GM19468 (cell line): ENCODE results near the gene PACSIN2.
"Not testable (repeated sequence)": the region's sequence is repeated elsewhere in the genome, so short reads cannot be mapped to it uniquely, and the experiment has no call there.

ENCODE experiments used
- ATAC-seq: cut with Tn5 transposase; IDR thresholded peaks from one replicate; pipeline ENCODE4 v1.9.1; 2021; ENCODE audit warnings: mild to moderate bottlenecking, moderate library complexity, moderate number of reproducible peaks; ENCODE audit not compliant: unreplicated experiment; ENCODE audit errors: extremely low read depth

Gene PACSIN2

DNA sequence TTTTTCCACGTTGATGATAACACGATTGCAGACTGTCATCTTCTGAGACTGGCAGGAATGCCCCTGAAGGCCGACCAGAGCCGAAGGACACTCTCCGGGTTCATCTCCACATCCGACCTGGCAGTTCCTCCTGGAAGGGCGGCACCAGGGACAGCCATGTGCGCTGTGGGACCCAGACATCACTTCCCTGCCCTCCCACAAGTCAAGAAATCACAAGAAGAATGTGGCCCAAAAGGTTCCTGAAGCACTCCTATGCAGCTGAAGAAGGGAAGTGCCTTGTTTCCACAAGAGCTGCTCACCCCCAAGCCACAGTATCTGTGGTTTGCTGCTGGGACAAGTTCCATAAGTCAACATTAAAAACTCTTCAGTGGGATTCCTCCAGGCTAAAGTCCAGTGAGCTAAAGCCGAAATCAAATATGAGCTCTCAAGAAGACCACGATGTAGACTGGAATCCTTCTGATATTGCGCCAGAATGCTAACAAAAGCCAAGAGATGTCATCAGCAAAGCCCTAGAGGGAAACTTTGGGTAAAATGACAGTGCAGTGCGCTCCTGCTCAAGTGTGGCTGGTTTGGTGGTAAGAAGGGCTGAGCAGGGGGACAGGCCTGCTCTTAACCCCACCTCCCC lies 21.2 kb downstream of the PACSIN2 start:
- no peak for ATAC-seq

DNA sequence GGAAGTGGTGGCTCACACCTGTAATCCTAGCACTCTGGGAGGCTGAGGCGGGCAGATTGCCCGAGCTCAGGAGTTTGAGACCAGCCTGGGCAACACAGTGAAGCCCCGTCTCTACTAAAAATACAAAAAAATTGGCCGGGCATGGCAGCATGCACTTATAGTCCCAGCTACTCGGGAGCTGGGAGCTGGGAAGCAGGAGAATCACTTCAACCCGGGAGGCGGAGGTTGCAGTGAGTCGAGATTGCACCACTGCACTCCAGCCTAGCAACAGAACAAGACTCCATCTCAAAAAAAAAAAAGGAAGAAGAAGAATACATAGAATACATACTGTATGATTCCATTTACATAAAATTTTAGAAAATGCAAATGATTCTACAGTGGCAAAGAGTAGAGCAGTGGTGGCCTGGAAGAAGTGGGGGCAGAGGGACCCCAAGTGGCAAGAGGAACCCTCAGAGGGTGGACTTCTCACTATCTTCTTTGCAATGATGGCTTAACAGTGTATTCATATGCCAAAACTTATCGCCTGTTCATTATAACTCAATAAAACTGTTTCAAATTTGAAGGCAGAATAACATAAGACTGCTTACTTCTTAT lies 22.0 kb downstream of the PACSIN2 start:
- ATAC-seq = no peak

DNA sequence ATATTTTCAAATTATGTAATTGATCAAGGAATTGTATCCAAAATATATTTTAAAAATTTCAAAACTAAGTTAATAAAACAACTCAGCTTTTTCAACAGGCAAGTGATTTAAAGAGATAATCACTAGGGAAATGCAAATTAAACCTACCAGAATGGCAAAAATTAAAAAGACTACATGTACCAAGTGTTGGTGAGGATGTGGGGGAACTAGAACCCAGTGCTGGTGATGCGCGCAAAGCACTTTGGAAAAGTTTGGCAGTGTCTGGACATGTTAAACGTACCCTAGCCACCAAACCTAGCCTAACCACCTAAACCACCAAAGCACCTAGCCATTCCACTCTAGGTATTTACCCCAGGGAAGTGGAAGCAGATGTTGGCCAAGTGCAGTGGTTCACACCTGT lies 22.9 kb downstream of the PACSIN2 start:
- ATAC-seq = no peak

DNA sequence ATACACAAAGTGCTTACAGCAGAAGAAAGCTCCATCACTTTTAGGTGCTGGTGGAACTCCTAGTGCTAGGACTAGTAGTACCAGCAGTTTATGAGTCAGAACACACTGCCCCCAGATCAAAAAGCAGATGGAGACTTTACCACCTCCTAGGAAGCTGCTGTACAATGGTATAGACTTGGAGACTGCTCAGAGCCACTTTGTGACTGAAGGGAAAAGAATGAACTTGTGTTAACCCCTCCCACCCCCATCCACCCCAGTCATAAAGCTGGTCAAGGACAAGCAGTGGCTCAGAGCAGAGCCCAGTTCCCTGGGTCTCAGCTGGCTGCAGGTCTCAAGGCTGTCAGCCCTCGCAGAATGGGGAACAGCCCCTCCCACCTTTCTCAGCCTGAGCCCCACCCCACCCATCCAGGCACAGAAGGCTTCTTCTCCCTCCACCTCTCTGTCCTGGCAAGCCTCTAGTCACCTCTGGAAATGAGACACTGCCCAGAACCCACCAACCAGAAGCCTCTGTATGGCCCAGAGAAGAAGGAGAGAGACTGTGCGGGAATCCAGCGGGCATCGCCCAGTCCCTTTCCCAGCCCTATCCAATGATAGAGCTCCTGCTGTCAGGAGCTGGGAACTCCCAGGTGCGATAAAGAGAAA lies 23.8 kb downstream of the PACSIN2 start:
- ATAC-seq = no peak

DNA sequence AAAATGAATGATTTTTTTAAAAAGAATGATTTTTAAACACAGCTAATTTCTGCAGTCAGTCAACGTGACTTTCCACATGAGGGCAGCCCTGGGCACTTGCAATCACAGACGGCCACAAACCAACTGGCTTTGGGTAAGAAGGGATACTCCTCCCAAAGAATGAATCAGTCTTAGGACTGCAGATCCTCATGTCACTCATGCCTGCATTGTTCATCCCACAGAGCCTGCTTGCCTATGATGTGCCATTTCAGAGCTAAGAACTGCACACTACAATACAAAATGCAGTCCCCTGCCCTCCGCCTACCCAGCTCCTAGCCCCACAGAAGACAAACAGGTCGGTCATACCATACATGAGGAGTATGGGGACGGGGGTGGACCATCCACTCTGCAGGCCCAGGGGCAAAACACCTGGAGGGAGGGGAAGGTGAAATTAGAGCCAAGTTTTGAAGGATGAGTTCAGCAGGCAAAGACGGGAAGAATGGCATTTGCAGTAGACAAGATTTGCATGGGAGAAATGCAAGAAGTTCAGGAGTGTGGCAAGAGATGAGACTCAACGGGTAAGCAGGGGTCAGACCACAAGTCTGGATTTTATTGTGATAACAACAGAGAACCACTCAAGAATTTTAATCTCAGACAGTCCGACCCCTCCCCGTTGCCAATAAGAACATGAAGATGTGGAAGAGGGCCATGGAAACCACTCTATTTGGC lies 24.7 kb downstream of the PACSIN2 start:
- ATAC-seq = no peak

DNA sequence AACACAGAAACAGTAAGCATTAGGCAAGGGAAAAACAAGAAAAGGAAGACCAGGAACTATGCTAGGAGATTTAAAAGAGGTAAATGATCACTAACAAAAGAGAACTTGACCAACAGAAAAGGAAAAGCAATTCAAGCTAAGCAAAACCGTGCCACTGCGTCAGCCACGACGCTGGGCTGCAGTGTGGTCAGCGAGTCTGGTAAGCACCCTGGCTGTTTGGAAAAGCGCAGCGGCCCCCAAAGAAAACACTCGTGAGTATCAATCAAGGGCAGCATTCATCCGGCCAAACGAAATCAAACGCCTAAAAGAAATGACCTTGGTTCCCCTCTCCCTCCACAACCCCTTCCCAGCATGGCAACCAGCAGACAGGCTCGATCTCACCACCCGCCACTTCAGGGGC lies 28.8 kb downstream of the PACSIN2 start:
- ATAC-seq = no peak

DNA sequence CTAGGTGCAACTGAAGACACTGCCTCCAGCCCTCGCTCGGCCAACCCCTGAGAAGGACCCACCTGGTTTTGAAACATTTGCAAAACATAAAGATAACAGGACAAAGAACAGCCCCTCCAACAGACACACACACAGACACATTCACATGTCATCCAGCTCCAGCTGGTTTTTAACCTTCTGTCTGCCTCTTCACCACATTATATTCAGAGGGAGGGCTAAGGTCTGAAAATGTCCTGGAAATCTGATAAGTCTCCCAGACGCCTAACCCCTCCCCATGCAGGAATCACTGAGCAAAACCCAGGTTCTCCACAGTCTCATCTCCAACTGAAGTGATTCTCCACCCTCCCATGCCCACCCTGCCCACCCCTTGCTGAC lies 29.4 kb downstream of the PACSIN2 start:
- ATAC-seq = no peak

DNA sequence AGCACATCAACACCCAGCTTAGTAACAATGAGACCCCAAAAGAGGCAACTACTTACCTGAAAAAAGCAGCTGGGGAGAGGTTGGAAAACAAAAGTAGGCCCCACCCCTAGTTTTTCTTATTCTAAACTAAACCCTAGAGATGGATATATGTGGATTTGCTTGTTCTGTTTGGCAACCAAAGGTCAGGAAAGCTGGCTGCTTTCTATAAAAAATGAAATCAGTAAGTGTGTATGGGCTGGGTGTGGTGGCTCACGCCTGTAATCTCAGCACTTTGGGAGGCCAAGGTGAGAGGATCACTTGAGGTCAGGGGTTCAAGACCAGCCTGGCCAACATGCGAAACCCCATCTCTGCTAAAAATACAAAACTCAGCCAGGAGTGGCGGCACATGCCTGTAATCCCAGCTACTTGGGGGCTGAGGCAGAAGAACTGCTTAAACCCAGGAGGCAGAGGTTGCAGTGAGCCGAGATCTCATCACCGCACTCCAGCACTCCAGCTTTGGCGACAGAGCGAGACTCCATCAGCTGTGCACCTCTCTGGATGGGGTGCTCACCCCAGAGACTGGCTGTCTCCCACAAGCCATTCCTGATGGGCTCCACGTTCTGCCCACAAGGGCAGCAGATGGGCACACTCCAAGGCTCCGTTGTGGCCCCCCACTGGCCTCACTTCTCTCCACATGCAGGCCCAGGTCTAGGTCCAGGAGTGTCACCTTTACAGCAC lies 30.0 kb downstream of the PACSIN2 start:
- no peak for ATAC-seq

DNA sequence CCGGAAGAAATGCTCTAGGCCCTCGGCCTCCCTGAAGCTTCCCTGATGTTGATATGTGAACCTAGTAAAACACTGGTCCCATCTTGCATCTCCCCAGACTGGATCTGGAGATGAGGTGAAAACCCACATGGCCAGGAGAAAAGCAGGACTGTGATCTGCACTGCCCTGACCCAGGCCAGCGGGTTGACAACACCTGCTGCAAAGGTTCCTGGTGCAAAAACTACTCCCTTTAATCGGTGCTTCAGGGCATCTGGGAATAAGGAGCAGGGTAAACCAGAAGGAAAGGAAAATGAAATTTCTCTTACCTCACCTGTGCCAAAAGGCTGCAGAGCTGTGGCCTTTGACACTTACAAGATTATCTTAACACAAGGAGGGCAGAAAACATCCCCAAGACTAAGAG lies 30.6 kb downstream of the PACSIN2 start:
- ATAC-seq = no peak

DNA sequence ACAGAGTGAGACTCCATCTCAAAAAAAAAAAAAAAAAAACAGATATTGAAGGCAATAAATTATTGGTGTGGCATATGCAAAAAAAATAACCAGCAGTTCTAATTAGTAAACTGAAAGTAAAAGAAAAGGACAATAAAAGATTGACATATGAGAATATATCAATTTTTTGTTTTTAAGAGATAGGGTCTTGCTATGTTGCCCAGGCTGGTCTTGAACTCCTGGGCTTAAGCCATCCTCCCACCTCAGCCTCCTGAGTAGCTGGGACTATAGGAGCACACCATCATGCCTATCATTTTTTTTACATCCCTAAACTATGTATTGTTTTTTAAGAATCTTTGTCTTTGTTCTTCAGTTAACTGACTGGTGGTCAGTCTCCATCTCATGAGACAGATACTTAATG lies 31.5 kb downstream of the PACSIN2 start:
- no peak for ATAC-seq

DNA sequence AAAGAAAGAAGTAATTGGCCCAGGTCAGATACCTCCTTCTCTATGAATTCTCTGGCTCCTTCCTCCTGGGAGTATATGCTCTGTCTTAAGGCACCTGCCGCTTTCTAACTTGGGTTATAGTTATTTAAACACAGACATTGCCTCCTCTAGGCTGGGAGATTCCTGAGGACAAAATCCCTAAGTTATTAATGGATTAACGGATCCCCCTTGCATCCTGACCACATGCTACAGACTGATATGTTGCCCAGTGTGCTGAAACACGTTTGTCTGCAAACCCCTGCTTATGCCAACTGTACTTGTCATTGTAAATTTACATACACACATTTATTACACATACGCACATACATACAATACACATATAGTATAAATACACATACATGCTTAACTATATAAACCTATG lies 35.3 kb downstream of the PACSIN2 start:
- ATAC-seq = no peak

DNA sequence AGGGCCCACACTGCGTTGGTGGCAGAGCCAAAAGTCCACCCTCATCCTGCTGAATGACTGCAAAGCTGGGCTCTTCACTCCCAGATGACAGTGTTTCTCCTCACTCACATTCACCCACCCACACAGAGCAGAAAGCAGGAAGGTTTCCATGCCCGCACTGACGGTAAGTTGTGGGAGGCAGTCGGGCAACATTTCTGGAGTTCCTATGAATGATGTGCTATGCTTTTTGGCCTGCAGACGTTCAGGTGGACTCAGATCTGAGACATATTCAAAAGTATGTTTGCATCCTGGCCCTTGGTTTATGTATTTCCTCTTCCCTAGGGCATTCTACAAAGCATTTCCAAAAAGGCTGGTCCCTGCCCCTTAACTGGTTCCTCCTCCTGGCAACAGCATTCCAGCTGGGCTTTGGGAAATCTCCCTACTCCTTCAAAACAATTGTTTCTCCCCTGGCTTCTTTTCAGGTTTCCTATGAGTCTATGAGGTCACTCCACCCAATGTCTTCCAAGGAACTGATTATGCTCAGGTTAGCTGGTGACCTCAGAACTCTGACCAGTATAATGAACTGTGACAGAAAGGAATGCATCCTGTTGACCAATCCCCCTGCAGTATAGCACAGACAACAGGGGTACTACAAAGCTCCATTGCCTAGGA lies 36.4 kb downstream of the PACSIN2 start:
- ATAC-seq = no peak

DNA sequence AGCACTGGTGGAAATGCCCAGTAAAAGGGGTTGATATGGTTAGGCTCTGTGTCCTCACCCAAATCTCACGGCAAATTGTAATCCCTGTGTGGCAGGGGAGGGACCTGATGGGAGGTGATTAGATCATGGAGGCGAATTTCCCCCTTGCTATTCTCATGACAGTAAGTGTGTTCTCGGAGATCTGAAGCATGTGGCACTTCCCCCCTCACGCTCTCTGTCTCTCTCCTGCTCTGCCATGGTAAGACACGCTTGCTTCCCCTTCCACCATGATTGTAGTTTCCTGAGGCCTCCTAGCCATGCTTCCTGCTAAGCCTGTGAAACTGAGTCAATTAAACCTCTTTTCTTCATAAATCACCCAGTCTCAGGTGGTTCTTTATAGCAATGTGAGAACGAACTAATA lies 37.4 kb downstream of the PACSIN2 start:
- ATAC-seq = no peak

DNA sequence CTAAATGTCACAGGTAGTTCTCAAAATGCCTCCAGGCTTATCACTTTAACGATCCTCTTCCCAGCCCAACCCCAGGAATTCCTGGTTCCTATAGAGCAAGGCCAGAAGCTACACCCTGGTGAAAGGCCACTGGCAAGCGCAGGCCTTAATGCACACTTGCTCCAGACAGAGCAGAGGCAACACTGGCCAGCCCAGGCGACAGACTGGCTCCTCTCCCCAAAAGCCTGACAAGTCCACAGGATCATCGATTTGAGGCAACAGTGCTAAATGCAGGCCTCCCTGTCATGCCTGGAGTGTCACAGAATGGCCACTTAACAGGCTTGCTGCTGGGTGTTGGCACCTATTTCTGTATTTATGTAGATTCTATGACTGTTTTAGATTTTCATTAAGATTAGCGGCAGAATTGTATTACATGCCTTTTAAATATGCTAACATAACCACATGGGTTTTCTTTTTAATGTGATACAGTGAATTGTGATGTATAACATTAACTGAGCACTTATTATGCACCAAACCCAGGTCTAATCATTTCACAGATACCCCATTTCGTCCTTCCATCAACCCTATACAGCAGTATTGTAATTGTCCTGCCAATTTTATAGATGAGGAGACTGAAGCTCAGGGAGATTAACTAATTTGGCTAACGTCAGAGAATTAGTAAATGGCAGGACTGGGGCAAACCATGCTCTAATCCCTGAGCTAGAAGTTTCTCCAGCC lies 38.6 kb downstream of the PACSIN2 start:
- no peak for ATAC-seq

DNA sequence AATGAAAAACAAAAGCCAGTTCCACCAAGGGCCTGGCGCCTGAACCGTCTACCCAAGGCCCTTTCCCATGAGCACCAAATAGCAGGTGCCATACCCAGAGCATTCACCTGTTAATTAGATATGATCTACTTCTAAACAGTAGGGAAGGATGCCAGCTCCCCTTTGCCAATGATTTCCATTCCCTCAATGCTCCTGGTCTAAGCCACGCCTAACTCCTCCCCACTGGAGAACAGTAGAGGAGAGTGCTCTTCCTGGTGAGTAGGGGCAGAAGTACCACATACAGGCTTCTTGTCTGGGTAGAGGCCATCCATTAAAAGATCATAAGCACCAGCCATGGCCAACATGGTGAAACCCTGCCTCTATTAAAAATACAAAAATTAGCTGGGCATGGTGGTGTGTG lies 40.7 kb downstream of the PACSIN2 start:
- no peak for ATAC-seq

DNA sequence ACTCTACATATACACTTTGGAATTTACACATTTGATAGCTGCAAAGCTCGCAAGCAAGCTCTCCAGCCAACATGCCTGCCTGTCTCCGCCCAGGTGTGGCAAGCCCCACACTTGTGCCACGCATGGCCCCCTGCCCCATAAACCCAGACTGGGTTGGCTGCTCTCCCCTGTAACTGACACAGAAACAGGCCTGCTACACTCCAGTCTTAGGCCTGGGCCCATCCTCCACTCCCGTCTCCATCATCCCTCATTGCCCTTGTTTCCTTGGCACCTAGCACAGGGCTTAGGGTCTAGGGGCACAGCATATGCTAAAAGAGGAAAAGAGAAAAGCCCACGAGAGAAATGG lies 41.4 kb downstream of the PACSIN2 start:
- ATAC-seq = no peak

DNA sequence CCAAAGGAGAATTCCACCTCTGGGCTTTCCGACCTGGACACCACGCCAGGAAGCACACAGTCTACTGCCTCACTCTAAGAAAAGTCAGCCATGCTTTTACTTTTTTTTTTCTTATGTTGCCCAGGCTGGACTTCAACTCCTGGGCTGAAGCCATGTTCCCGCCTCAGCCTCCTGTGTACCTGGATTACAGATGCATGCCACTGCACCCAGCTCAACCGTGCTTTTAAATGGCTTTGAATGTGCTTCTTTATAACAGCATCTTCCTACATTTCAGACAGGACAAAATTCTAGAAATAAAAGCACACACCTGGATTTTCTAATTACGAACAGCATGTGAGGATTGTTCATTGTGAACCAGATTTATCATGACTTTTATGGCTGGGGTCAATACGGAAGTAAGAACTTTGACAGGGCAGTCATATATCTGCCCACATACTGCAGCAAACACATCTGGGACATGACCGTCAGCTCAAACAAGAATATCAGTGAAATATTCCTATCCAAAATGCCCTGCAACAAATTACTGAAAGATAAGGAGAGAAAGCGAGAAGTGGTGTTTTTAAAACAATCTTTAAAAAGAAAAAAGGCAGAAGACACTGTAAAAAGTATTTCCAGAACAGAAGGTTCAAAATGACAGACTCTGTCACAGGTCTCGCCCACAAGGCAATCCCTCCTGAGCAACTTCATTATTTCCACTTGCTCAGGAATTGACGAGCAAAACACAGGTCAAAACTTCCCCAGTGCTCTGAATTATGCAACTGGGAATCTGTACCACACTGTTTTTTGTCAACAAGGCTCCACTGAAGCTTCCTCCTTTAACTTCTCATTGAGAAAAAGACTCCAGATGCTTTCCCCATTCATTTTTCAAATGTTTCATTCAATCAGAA lies 42.1 kb downstream of the PACSIN2 start:
- no peak for ATAC-seq

DNA sequence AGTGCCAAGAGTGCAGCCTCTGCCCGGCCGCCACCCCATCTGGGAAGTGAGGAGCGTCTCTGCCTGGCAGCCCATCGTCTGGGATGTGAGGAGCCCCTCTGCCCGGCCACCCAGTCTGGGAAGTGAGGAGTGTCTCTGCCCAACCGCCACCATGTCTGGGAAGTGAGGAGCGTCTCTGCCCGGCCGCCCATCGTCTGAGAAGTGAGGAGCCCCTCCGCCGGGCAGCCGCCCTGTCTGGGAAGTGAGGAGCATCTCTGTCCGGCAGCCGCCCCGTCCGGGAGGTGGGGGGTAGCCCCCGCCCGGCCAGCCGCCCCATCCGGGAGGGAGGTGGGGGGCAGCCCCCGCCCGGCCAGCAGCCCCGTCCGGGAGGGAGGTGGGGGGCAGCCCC lies 43.5 kb downstream of the PACSIN2 start:
- not testable (repeated sequence) for ATAC-seq

DNA sequence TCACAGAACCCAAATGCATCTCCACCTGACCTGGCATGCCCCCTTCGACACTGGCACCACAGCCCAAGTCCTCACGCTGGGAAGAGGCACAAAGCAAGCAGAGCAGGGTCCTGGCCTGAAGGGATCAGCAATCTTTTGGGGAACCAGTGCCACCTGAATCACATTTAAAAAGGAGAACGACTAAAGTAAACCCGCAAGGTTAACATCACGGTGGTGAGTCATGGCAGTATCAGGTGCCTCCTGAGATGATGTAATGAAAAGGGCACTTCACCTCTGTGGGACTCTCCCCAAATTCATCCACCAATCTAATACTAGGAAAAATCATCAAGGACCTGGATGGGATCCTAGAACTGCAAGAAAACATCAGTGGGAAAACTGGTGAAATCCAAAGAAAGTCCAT lies 44.9 kb downstream of the PACSIN2 start:
- ATAC-seq = no peak
